Measurements from ENCODE around the gene NDUFA3.

The NDUFA3 gene

DNA sequence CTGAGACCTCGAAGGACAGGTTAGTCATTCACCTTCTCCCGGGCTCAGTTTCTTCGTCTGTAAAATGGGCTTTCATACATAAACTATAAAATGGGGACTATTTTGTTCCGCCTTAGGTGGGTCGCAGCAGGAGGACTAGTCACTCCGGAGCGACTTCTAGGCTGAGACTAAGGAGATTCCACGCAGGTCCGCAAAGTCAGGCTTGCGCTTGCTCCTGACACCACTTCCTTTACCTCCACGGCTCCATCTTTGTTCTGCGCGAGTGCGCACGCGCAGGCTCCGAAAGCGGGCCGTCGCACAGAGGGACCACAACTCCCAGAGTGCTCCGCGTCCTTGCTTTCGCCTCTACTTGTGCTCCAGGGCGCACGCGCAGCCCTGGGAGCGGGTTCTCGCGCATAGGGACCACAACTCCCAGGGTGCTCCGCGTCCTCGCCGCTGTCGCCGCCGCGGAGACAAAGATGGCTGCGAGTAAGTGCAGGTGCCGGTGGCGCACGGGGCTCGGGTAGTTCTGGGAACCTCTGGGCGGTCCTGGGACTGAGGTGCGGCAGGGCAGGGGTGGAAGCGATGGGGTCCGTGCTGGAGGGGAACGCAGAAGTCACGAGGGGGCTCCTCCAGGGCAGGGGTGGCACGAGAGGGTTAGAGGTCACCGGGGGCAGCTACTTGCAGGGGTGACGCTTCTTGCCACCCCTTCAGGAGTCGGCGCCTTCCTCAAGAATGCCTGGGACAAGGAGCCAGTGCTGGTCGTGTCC, at the start of gene NDUFA3:
Gene NDUFA3, plus strand, starts transcription at position 435 of the 749 bp plus-strand sequence. Its CDS starts 24 bp downstream, at position 459.
- in situ Hi-C loops (cut with HindIII; ENCODE audit: low pct_ligation_motif_present, low sequenced_read_pairs) = no loop called here
- H3K36me3 ChIP-seq (replicated peaks) = peaks cover 22% of the 10 kb centered on the region
- no peak for TF ChIP-seq CTCF (IDR thresholded peaks at IDR 0.05; ENCODE audit: low read depth, low read length, missing control alignments)
- peak within 1 kb of the TSS; percentile 99 for H3K4me3 ChIP-seq (ENCODE audit: low read depth, low read length)
- DNase-seq = peak; percentile 97
- H3K27me3 ChIP-seq (replicated peaks) = no peaks in the 10 kb centered on the region
- peak within 1 kb of the TSS; percentile 26 for H3K27ac ChIP-seq

DNA sequence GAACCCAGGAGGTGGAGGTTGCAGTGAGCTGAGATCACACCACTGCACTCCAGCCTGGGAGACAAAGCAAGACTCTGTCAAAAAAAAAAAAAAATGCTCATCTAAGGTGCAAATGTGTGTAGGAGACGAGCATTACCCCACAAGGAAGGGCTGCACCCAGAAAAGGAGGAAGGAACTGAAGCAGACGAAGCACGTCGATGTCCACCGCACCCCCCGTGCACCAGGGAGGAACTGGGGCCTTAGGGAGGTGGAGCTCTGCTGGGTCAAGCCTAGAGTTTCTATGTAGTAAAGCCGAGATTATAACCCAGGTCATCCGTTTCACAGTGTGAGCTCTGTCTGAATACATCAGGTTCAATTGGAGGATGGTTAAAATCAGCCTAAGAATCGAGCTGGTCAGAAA, 40.0 kb upstream of the NDUFA3 start:
- no peaks in the 10 kb centered on the region for H3K27me3 ChIP-seq (replicated peaks)
- no peak overlapping the region for H3K4me3 ChIP-seq (ENCODE audit: low read depth, low read length)
- H3K27ac ChIP-seq = no peak overlapping the region
- no peak for DNase-seq
- TF ChIP-seq CTCF (IDR thresholded peaks at IDR 0.05; ENCODE audit: low read depth, low read length, missing control alignments) = no peak
- no peaks in the 10 kb centered on the region for H3K36me3 ChIP-seq (replicated peaks)
- in situ Hi-C loops (cut with HindIII; ENCODE audit: low pct_ligation_motif_present, low sequenced_read_pairs) = no loop called here

DNA sequence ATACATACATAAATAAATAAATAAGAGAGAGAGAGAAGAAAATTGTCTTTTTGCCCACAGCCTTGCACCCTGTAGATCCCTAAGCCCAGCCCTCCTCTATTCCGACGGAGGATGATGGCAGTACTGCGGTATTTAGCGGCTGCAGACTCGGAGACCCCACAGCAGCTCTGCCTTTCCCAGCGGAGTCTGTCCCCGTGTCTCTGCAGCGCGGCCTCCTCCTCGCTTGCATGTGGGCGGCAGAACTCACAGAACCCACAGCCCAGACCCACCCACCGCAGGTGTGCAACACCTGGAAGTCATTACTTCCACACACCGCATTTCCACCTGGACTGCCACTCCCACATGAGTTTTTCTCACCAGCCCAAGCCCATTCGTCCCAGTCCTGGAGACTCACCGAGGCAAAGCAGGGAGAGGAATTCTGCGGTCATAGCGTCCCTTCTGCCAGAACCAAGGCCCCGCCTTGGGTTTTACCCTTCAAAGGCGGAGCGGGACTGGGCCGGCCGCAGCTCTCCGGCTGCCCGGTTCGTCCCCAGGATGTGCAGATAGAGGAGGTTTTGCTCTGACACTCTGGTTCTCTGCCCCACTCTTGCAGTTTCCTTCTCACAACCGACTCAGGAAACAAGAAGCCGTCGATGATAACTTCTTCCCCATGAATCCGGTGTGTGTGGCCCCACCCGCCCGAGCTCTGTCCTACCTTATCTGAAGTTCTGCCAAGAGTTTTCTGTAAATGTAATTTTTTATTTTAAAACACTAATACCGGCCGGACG, 39.1 kb upstream of the NDUFA3 start, which contains the start of gene VSTM1:
Gene VSTM1, minus strand, starts transcription at position 548 of the 767 bp plus-strand sequence. Its CDS starts 120 bp downstream, at position 428.
- in situ Hi-C loops (cut with HindIII; ENCODE audit: low pct_ligation_motif_present, low sequenced_read_pairs) = no loop called here
- no peak for TF ChIP-seq CTCF (IDR thresholded peaks at IDR 0.05; ENCODE audit: low read depth, low read length, missing control alignments)
- Histone ChIP-seq H3K4me3 (ENCODE audit: low read depth, low read length) (no peak within 1 kb of the TSS), H3K27ac (no peak within 1 kb of the TSS), H3K36me3 (replicated peaks) (no peaks in the 10 kb centered on the region), H3K27me3 (replicated peaks) (no peaks in the 10 kb centered on the region)
- DNase-seq = no peak

- H3K27me3 ChIP-seq (replicated peaks) = no peaks in the 10 kb centered on the region
- no peak overlapping the region for H3K4me3 ChIP-seq (ENCODE audit: low read depth, low read length)
- DNase-seq = no peak
- H3K36me3 ChIP-seq (replicated peaks) = no peaks in the 10 kb centered on the region
- H3K27ac ChIP-seq = no peak overlapping the region
- no peak for TF ChIP-seq CTCF (IDR thresholded peaks at IDR 0.05; ENCODE audit: low read depth, low read length, missing control alignments)
- in situ Hi-C loops (cut with HindIII; ENCODE audit: low pct_ligation_motif_present, low sequenced_read_pairs) = no loop called here
Observed at GRCh38 chr19:54069470-54069869, 33.2 kb upstream of the NDUFA3 start.

DNA sequence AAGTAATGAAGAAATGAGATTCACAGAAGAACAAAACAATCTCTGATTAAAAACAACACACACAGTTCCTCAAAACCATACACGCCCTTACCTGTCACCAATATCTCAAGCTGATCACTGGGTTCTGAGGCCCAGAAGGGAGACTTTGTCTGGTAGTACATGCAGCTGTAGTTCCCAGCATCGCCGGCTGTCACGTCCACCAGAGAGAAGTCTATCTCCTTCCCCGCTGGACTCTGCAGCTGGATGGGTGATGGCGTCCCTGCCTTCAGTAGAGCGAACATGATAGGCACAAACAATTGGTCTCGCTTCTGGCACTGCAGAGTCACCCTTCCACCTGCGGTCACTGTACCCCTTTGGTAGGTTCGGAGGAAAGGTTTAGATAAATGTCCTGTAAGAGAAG, 28.8 kb upstream of the NDUFA3 start:
- Histone ChIP-seq H3K27me3 (replicated peaks) (no peaks in the 10 kb centered on the region), H3K27ac (no peak overlapping the region), H3K4me3 (ENCODE audit: low read depth, low read length) (no peak overlapping the region), H3K36me3 (replicated peaks) (no peaks in the 10 kb centered on the region)
- no peak for DNase-seq
- in situ Hi-C loops (cut with HindIII; ENCODE audit: low pct_ligation_motif_present, low sequenced_read_pairs) = no loop called here
- no peak for TF ChIP-seq CTCF (IDR thresholded peaks at IDR 0.05; ENCODE audit: low read depth, low read length, missing control alignments)
